ENCODE measurements around the gene INTS7. TPM values are rescaled to one million over a fixed set of nuclear protein-coding genes. Genes with fewer than 3 reads are reported as not detected.
"Not testable (repeated sequence)": the region's sequence is repeated elsewhere in the genome, so short reads cannot be mapped to it uniquely, and the experiment has no call there.

The INTS7 gene
- total and polyA plus RNA-seq, 7 donors: 4.4 to 13.2 (median 6.5) TPM

DNA sequence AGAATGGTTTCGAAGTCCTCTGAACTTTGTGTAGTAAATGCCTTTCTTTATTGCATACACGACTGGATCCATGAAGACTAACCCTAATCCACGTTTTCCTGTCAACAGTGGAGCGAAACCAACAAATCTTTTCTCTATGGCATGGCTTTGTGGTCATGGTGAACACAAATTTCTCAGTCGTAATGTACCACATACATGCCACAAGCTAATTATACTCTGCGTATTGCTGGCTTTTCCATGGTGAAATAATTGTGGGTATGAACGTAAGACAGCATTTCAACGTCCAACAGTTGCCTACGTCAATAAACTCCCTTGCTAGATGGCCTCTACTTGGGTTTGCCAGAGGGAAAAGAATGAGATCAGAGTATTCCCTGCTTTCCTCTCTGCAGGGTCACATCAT, 27.5 kb downstream of the INTS7 start:
- Histone ChIP-seq H3K4me1 (no peaks in the 10 kb centered on the region), H3K9me3 (no peaks in the 10 kb centered on the region), H3K36me3 (peaks cover 0 to 23% (median 0%) of the 10 kb centered on the region in 4 donors), H3K4me3 (no peak overlapping the region), H3K27me3 (no peaks in the 10 kb centered on the region), H3K27ac (no peak overlapping the region)
- DNase-seq: no peak
- no peak for TF ChIP-seq POLR2AphosphoS5 (IDR thresholded peaks at IDR 0.05)
- intact Hi-C loops (cut with DNase I): no loop called here
- 80 to 86% methylated on average over 9 of the region's 9 CpGs for WGBS, 2 donors

DNA sequence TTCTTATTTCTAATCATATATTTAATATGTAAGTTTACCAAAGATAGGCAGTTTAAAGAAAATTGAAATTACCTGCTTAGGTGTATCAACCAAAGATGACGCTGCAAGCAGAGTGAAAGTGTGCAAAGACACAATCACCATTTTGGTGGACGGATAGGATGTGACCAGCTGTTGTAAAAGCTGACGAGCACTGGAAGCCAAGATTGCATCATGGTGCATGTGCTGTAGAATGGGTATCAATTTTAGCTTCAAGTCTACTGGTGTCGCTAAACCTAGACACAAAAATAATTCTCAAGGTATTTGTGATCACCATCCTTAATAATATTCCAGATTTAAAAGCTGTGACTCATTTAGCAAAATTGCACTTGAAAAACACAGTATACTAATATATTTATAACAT, 28.2 kb downstream of the INTS7 start:
- Histone ChIP-seq H3K9me3 (no peaks in the 10 kb centered on the region), H3K27ac (no peak overlapping the region), H3K4me1 (no peaks in the 10 kb centered on the region), H3K27me3 (no peaks in the 10 kb centered on the region), H3K4me3 (no peak overlapping the region), H3K36me3 (peaks cover 0 to 23% (median 0%) of the 10 kb centered on the region in 4 donors)
- TF ChIP-seq, protein P1, sequence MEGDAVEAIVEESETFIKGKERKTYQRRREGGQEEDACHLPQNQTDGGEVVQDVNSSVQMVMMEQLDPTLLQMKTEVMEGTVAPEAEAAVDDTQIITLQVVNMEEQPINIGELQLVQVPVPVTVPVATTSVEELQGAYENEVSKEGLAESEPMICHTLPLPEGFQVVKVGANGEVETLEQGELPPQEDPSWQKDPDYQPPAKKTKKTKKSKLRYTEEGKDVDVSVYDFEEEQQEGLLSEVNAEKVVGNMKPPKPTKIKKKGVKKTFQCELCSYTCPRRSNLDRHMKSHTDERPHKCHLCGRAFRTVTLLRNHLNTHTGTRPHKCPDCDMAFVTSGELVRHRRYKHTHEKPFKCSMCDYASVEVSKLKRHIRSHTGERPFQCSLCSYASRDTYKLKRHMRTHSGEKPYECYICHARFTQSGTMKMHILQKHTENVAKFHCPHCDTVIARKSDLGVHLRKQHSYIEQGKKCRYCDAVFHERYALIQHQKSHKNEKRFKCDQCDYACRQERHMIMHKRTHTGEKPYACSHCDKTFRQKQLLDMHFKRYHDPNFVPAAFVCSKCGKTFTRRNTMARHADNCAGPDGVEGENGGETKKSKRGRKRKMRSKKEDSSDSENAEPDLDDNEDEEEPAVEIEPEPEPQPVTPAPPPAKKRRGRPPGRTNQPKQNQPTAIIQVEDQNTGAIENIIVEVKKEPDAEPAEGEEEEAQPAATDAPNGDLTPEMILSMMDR (IDR thresholded peaks at IDR 0.05): no peak
- TF ChIP-seq POLR2AphosphoS5 (IDR thresholded peaks at IDR 0.05): no peak
- TF ChIP-seq POLR2A (IDR thresholded peaks at IDR 0.05): no peak
- no peak for TF ChIP-seq EP300 (IDR thresholded peaks at IDR 0.05)
- 93 to 97% methylated on average over 4 of the region's 4 CpGs for WGBS, 2 donors
- DNase-seq: no peak
- intact Hi-C loops (cut with DNase I): no loop called here

DNA sequence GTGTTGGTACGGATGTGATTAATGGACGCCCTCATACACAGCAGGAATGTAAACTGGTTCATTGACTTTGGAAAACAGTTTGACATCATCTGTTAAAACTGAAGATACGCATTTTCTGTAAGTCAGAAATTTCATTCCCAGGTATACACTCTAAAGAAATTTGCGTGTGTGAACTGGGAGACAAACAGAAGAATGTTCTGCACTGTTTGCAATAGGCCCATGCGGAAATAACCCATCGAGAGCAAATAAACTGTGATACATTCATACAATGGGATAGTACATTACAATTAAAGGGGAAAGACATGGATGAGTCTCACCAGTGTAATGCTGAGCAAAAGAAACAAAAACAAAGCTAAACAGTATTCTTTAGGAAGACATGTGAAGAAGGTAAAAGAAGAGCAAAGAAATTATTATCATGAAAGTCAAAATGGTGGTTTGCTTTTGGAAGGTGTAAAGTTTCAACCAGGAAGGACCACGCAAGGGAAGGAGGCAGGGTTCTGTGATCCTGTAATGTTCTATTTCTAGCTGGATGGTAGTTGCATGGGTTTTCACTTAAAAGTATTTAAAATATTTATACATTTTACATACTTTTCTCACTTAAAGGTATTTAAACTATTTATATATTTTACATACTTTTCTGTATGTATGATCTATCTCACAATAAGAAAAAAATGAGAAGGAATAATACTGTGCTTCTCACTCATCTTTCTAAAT, 30.3 kb downstream of the INTS7 start:
- intact Hi-C loops (cut with DNase I): no loop called here
- Histone ChIP-seq H3K9me3 (no peaks in the 10 kb centered on the region), H3K36me3 (peaks cover 0 to 23% (median 0%) of the 10 kb centered on the region in 4 donors), H3K4me3 (no peak overlapping the region), H3K4me1 (no peaks in the 10 kb centered on the region), H3K27ac (no peak overlapping the region), H3K27me3 (no peaks in the 10 kb centered on the region)
- WGBS, 2 donors: 87 to 89% methylated on average over 7 of the region's 7 CpGs
- no peak for TF ChIP-seq POLR2AphosphoS5 (IDR thresholded peaks at IDR 0.05)
- TF ChIP-seq, protein P1 (IDR thresholded peaks at IDR 0.05): no peak
- no peak for TF ChIP-seq EP300 (IDR thresholded peaks at IDR 0.05)
- no peak for TF ChIP-seq POLR2A (IDR thresholded peaks at IDR 0.05)
- no peak for DNase-seq

DNA sequence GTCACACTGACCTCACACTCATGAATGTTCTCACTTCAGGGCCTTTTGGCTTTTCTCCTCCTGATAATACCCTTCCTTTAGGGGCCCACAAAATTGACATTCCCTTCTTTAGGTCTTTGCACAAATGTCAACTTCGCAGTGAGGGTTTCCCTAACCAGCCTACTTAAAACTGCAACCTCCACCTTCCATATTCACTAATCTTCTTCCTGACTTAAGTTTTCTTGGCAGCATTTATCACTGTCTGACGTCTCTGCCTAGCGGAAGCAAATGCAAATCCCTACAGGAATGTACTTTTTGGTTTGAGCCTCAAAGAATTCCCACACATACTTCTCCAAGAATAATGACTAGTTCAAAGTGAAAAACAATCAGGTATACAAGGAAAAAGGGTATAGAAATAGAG, 32.8 kb downstream of the INTS7 start:
- H3K27me3 ChIP-seq: no peaks in the 10 kb centered on the region
- H3K27ac ChIP-seq: no peak overlapping the region
- H3K9me3 ChIP-seq: no peaks in the 10 kb centered on the region
- peaks cover 0 to 26% (median 3%) of the 10 kb centered on the region in 4 donors for H3K36me3 ChIP-seq
- no peak for DNase-seq
- H3K4me3 ChIP-seq: no peak overlapping the region
- intact Hi-C loops (cut with DNase I): no loop called here
- 95 to 96% methylated on average over 3 of the region's 3 CpGs for WGBS, 2 donors
- H3K4me1 ChIP-seq: no peaks in the 10 kb centered on the region
- TF ChIP-seq, protein P1 (IDR thresholded peaks at IDR 0.05): no peak
- TF ChIP-seq POLR2A (IDR thresholded peaks at IDR 0.05) (no peak), POLR2AphosphoS5 (IDR thresholded peaks at IDR 0.05) (no peak), EP300 (IDR thresholded peaks at IDR 0.05) (no peak)

DNA sequence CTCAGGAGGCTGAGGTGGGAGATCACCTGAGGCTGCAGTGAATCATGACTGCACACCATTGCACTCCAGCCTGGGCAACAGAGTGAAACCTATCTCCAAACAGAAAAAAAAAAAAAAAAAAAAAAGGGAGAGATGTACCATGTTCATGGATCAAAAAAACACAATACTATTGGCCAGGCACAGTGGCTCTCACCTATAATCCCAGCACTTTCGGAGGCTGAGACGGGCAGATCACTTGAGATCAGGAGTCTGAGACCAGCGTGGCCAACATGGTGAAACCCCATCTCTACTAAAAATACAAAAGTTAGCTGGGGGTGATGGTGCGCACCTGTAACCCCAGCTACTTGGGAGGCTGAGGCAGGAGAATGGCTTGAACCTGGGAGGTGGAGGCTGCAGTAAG, 37.9 kb downstream of the INTS7 start:
- H3K4me1 ChIP-seq; intact Hi-C loops (cut with DNase I); H3K9me3 ChIP-seq; H3K27ac ChIP-seq; H3K4me3 ChIP-seq; H3K27me3 ChIP-seq; DNase-seq: not testable (repeated sequence)
- H3K36me3 ChIP-seq: peaks cover 0 to 19% (median 8%) of the 10 kb centered on the region in 4 donors
- WGBS, 2 donors: 95 to 96% methylated on average over 4 of the region's 4 CpGs

DNA sequence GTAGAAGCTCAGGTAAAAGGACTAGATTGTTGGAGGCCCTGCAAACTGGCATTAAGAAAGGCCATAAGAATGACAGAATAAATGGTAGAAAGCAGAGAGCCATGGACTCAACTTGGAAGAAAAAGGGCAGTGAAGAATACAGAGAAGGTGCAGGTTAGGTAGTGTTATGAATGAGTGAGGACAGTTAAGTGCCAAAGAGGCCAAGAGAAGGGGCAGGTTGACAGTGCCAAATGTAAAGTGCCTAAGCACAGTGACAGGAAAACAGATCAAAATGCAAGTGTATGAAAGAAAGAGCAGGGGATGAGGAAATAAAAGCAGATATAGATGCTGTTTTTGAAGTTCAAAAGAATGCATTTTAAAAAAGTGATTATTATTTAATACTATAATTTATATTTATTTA, 43.7 kb downstream of the INTS7 start:
- no peak for DNase-seq
- Histone ChIP-seq H3K4me1 (no peaks in the 10 kb centered on the region), H3K27ac (no peak overlapping the region), H3K27me3 (no peaks in the 10 kb centered on the region), H3K36me3 (peaks cover 0 to 14% (median 1%) of the 10 kb centered on the region in 4 donors), H3K9me3 (no peaks in the 10 kb centered on the region), H3K4me3 (no peak overlapping the region)
- intact Hi-C loops (cut with DNase I): no loop called here
- TF ChIP-seq, protein P1 (IDR thresholded peaks at IDR 0.05): no peak
- no peak for TF ChIP-seq EP300 (IDR thresholded peaks at IDR 0.05)
- no peak for TF ChIP-seq POLR2AphosphoS5 (IDR thresholded peaks at IDR 0.05)
- TF ChIP-seq POLR2A (IDR thresholded peaks at IDR 0.05): no peak

Data from sigmoid colon (tissue), 7 donors.